GM10248 (cell line): ENCODE data around the gene RASSF3.

Experiments
- CTCF ChIA-PET: fragments of 300-600 bp; sonication (Branson Sonifier 250); formaldehyde crosslinking; extraction: SDS; loops from one replicate; lab custom pipeline; 2021; ENCODE audit warnings: antibody characterized with exemption; lab: Yijun Ruan, JAX
- POLR2A ChIA-PET: fragments of 350-650 bp; sonication (Branson Sonifier 250); formaldehyde crosslinking; extraction: SDS; loops from one replicate; lab custom pipeline; 2020; ENCODE audit warnings: antibody characterized with exemption; lab: Yijun Ruan, JAX
- DNase-seq: peaks from one replicate; pipeline ENCODE4 v3.0.0; 2012; ENCODE audit errors: extremely low spot score
- TF ChIP-seq, protein P1 (sequence below): IDR thresholded peaks from 2 replicates; pipeline ENCODE4 v1.5.1; 2012; ENCODE audit warnings: mild to moderate bottlenecking, low read depth; ENCODE audit errors: extremely low read depth, missing control alignments, control extremely low read depth

RASSF3 gene, protein sequence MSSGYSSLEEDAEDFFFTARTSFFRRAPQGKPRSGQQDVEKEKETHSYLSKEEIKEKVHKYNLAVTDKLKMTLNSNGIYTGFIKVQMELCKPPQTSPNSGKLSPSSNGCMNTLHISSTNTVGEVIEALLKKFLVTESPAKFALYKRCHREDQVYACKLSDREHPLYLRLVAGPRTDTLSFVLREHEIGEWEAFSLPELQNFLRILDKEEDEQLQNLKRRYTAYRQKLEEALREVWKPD

DNA sequence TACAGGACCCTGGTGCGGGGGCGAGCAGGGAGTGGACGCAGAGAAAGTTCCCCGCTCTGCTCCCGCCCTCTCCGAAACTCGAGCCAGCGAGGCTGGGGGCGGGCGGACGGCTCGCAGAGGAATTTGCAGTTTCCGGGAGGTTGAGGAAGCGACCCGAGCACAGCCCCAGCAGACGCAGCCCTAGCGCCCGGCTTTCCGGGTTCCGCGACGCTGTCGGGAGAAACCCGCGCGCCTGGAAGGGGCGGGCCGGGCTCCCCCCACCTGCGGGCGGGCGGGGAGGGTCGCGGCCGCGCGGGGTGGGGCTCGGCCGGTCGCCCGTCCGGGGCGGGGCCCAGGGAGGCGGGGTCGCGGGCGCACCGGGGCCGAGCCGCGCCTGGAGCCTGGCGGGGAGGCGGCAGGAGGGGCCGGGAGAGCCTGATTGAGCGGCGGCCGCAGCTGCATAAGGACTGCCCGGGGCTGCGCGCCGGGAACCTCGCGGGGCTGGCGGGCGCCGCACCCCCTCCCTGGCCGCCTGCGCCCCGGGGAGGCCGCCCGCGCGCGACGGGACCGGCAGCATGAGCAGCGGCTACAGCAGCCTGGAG lies at the start of gene RASSF3:
Gene RASSF3, plus strand, starts transcription at position 417 of the 581 bp plus-strand sequence. Its CDS starts 138 bp downstream, at position 555.
- POLR2A ChIA-PET, result interaction anchor here (0.6 to 1.4 kb wide), 5 partner anchors 15 to 107 kb away, joined by 3 to 10 read pairs (median 5); no protein-coding TSS in a partner anchor
- TF ChIP-seq, protein P1, sequence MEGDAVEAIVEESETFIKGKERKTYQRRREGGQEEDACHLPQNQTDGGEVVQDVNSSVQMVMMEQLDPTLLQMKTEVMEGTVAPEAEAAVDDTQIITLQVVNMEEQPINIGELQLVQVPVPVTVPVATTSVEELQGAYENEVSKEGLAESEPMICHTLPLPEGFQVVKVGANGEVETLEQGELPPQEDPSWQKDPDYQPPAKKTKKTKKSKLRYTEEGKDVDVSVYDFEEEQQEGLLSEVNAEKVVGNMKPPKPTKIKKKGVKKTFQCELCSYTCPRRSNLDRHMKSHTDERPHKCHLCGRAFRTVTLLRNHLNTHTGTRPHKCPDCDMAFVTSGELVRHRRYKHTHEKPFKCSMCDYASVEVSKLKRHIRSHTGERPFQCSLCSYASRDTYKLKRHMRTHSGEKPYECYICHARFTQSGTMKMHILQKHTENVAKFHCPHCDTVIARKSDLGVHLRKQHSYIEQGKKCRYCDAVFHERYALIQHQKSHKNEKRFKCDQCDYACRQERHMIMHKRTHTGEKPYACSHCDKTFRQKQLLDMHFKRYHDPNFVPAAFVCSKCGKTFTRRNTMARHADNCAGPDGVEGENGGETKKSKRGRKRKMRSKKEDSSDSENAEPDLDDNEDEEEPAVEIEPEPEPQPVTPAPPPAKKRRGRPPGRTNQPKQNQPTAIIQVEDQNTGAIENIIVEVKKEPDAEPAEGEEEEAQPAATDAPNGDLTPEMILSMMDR, result no peak
- DNase-seq, result peak; percentile 89
- CTCF ChIA-PET, result interaction anchor here (0.8 to 3.4 kb wide), 13 partner anchors 8 to 94 kb away, joined by 3 to 13 read pairs (median 4); no protein-coding TSS in a partner anchor

DNA sequence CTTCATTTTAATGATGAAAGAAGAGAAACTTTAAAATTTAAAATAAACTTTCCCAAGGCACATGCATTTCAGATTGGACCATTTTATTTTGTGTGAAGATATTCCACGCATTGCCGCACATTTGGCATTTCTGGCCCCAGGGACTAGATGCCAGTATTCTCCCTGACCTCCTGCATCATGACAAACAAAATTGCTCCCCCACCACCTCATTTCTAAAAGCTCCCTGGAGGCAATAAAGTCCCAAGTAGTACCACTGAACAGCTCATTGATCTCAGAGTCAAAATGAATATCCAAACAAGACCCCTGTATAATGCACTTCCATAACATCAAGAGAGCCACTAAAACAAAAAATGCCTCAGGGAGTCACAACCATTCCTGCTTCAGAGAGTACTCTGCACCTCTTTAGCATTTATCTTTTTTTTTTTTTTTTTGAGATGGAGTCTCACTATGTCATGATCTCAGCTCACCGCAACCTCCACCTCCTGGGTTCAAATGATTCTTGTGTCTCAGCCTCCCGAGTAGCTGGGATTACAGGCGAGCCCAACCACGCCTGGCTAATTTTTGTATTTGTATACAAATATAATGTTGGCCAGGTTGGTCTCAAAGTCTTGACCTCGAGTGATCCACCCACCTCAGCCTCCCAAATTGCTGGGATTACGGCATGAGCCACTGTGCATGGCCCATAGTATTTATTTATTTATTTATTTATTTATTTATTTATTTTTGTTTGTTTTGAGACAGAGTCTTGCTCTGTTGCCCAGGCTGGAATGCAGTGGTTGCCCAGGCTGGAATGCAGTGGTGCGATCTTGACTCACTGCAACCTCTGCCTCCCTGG lies 48.8 kb upstream of the RASSF3 start:
- POLR2A ChIA-PET, result no interaction called here
- DNase-seq, result no peak

DNA sequence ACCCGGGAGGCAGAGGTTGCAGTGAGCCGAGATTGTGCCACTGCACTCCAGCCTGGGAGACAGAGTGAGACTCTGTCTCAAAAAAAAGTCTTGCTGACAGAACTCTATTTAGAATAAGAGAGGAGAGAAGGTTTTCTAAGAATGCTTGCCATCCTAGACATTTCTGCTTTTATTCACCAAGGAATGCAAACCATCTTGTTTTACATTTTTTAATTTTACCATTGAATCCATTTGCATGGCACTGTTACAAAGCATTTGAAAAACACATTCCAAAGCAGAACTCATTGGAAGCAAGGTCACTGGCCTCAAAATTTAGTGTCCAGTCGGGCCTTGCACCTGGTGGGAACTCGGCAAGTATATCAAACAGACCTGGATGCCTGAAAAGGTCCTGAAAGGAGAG lies 44.2 kb upstream of the RASSF3 start:
- POLR2A ChIA-PET, result no interaction called here
- no peak for DNase-seq
- TF ChIP-seq, protein P1, result no peak
- CTCF ChIA-PET, result no interaction called here

More for the DNA sequence above, 48.8 kb upstream of the RASSF3 start:
- CTCF ChIA-PET, result interaction anchor here (1.0 to 7.6 kb wide), 4 partner anchors 8 to 13 kb away, joined by 3 to 51 read pairs (median 8); no protein-coding TSS in a partner anchor
- TF ChIP-seq, protein P1, result no peak

DNA sequence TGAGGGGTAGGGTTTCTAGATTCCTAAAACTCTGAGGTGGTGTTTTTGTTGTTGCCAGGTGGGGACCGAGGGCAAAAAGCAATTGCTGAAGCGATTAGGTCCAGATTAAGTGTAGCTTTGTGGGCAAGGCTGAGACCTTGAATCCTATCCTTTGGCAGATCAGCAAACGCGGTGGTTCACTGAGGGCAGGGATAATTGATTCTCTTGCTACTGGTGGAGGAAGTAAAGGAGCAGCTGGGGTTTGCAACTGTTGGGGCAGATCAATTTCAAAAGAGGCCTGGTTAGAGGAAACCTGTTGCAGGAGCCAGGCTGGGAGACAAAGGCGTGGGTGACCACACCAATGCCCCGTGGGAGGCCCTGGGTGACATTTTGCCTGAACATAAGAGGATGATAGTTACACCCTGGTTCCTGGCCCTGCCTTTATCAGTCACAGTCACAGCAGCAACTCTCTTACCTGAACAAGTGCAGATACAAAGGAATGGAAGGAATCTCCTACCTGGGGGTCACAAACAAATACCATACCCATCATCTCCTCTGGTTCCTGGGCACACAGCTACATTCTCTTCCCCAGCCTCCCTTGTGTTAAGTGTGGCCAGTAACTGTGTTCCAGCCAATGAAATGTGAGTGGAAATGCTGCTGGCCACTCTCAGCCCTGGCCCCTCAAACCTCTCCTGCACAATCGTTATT lies 43.3 kb upstream of the RASSF3 start:
- ChIA-PET CTCF (interaction anchor here (1.0 to 1.1 kb wide), 2 partner anchors 16 to 18 kb away, joined by 4 to 6 read pairs; no protein-coding TSS in a partner anchor), POLR2A (no interaction called here)
- DNase-seq, result no peak
- TF ChIP-seq, protein P1, result no peak

DNA sequence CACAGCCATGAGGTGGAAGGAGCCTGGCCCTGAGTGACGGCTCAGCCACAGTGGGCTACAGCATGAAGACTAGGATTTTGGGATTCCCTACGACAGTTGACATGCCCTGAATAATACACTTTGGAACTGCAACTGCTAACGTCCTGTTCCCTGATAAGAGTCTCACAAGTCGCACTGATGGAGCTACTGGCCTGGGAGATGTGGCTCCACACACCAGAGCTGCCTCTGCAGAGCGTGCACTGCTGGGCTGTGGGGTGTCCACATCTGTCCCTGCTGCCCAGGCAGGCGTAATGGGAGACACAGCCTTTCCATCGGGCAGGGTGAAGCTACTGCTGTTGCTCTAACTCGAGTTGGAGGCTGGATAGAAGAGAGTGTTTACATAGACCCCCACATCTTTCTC lies 42.7 kb upstream of the RASSF3 start:
- TF ChIP-seq, protein P1, result no peak
- no peak for DNase-seq
- ChIA-PET POLR2A (no interaction called here), CTCF (interaction anchor here (1.0 to 1.1 kb wide), 2 partner anchors 15 to 19 kb away, joined by 4 to 6 read pairs; no protein-coding TSS in a partner anchor)
